Measurements from ENCODE around the gene AURKB. TPM values are rescaled to one million over a fixed set of nuclear protein-coding genes. Genes with fewer than 3 reads are reported as not detected.
"Not testable (repeated sequence)": the region's sequence is repeated elsewhere in the genome, so short reads cannot be mapped to it uniquely, and the experiment has no call there.

Gene AURKB
- total RNA-seq = not detected
- long read RNA-seq = 0 reads

GRCh38 chr17:8209907-8210760 is at the start of gene AURKB:
TSS of gene AURKB (minus strand) at chr17:8210575. CDS start at chr17:8210224, 351 bp downstream.
- peak; percentile 96 for DNase-seq (ENCODE audit: low spot score)

- DNase-seq (ENCODE audit: low spot score) = no peak
Measured at GRCh38 chr17:8257801-8258200, 47.4 kb upstream of the AURKB start.

GRCh38 chr17:8256691-8257090 is 46.3 kb upstream of the AURKB start:
- DNase-seq (ENCODE audit: low spot score) = no peak

- no peak for DNase-seq (ENCODE audit: low spot score)
Measured at GRCh38 chr17:8256291-8256690, 45.9 kb upstream of the AURKB start.

- no peak for DNase-seq (ENCODE audit: low spot score)
Measured at GRCh38 chr17:8255499-8255898, 45.1 kb upstream of the AURKB start.

- DNase-seq (ENCODE audit: low spot score) = no peak
Measured at GRCh38 chr17:8254881-8255280, 44.5 kb upstream of the AURKB start.

- no peak for DNase-seq (ENCODE audit: low spot score)
Measured at GRCh38 chr17:8253801-8254200, 43.4 kb upstream of the AURKB start.

- not testable (repeated sequence) for DNase-seq (ENCODE audit: low spot score)
Measured at GRCh38 chr17:8251411-8251810, 41.0 kb upstream of the AURKB start.

GRCh38 chr17:8249621-8250500 is 39.5 kb upstream of the AURKB start:
- DNase-seq (ENCODE audit: low spot score) = no peak

GRCh38 chr17:8248751-8249607 is 38.6 kb upstream of the AURKB start, which contains the start of gene PFAS:
TSS of gene PFAS (plus strand) at chr17:8249289. CDS start at chr17:8253938, 4,649 bp downstream.
- DNase-seq (ENCODE audit: low spot score) = peak; percentile 99

- DNase-seq (ENCODE audit: low spot score) = no peak
Measured at GRCh38 chr17:8244768-8245167, 34.4 kb upstream of the AURKB start.

- no peak for DNase-seq (ENCODE audit: low spot score)
Measured at GRCh38 chr17:8243827-8244226, 33.5 kb upstream of the AURKB start.

GRCh38 chr17:8237886-8238285 is 27.5 kb upstream of the AURKB start:
- no peak for DNase-seq (ENCODE audit: low spot score)

- no peak for DNase-seq (ENCODE audit: low spot score)
Measured at GRCh38 chr17:8237175-8237574, 26.8 kb upstream of the AURKB start.

GRCh38 chr17:8235676-8236075 is 25.3 kb upstream of the AURKB start:
- DNase-seq (ENCODE audit: low spot score) = no peak

- no peak for DNase-seq (ENCODE audit: low spot score)
Measured at GRCh38 chr17:8234361-8235270, 24.2 kb upstream of the AURKB start.

- DNase-seq (ENCODE audit: low spot score) = no peak
Measured at GRCh38 chr17:8231701-8232100, 21.3 kb upstream of the AURKB start.

- no peak for DNase-seq (ENCODE audit: low spot score)
Measured at GRCh38 chr17:8227238-8227581, 16.8 kb upstream of the AURKB start.

- DNase-seq (ENCODE audit: low spot score) = no peak
Measured at GRCh38 chr17:8226536-8227237, 16.3 kb upstream of the AURKB start.
